Middle frontal gyrus (tissue), 1 donor: ENCODE data around the gene BDNF.

Experiments used
- DNase-seq: peaks from one replicate; pipeline ENCODE4 v3.0.0-alpha.2; 2015; ENCODE audit warnings: low spot score; ENCODE audit errors: extremely low spot score

Gene BDNF

DNA sequence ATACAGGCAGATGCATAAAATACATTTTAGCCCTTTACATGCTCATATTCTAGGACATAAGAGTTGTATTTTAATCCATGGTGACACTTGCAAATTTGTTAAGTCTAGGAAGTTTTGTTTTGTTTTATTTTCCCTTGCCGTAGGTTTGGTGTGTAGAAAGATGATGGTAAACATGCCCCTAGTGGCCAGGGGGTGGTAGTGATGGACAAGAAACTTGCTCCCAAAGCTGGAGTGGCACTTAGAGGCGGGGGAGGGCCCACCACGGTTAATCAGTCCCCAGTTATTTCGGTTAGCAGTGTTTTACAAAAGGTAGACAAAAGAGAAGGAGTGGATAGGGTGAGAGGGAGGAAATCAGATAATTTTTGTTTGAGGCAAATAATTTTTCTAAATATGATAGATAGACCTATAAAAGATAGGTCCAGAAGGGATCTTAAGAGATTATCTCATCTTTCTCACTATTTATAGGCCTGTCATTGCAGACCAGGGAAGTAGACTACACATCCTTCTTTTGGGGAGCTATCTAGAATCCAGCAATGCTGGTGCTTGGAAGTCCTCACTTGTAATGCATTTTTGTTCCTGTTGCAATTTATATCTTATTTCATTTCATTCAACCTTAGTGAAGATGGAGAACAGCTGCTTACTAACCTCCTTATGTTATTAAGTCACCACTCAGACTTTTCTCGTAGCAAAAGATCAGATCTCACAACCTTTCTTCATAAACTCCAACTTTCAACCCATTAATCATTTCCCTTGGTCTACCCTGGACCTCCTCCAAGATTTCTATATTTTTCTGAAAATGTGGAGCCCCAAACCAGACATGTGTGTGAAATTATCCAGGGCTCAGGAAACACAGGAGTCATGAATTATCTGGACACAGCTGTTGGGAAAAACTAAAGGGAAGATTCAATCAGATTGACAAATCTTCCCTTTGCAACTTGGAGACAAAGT is 5.9 kb upstream of the BDNF start:
- DNase-seq = no peak

DNA sequence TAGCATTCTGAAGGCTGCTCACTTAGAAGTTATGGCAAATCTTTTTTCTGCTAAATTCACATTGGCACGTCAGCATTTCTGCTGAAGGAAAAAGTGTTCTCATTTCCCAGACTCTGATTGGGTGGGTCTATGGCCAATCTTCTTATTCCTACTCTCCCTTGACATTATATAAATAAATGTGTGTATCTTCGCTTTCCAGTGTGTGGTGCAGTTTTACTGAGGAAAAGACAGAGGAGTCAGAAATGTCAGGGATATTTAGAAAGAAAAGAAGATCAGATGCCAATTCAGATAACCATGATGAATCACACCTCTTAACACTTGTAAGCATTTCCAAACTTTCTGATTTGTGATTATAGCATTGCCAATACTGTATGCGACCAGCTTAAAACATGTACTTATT is 3.2 kb upstream of the BDNF start:
- DNase-seq = no peak

DNA sequence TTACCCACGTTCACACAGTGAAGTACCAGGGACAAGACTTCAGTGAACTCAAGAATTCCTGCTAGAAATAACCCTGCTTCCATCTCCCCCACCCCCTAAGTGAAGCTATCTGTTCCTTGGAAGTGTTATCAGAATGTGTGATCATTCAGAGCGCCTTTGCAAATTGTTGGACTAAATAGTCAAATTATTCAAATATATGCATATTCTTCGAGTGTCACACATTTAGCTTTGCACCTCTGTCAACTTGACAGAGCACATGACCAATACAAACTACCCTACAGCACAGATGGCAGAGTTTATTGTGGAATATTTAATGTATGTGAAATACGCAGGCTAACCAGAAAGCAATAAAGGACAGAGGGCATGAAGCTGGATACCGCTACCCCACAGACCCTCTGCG is 2.6 kb upstream of the BDNF start:
- no peak for DNase-seq

DNA sequence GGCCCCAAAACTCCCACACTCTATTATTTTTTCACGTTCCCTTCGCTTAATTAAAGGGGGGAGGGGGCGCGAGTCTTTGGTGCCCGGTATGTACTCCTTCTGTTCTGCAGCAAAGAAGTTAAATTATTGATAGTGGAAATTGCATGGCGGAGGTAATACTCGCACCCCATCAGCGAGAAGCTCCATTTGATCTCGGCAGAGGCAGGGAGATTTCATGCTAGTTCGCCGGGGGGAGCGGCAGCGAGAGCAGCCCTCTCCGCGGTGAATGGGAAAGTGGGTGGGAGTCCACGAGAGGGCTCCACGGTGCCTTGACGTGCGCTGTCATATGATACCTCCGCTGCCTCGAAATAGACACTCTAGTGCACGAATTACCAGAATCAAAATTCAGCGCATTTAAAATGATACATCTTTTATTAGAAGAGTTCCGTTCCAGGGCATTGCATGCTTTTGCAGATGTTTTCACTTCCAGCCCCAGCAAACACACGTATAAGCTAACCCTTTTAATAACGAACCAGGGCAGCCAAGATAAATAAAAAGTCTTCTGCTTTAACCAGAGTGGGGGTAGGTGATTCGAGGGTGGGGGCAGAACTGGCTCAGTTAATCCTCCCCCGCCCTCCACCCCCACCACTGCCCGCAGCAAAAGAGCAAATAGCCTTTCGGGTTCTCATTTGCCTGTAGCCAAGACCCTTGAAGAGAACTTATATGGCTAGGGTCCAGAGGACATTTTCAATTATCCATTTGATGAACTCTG is 1.3 kb upstream of the BDNF start:
- no peak for DNase-seq

DNA sequence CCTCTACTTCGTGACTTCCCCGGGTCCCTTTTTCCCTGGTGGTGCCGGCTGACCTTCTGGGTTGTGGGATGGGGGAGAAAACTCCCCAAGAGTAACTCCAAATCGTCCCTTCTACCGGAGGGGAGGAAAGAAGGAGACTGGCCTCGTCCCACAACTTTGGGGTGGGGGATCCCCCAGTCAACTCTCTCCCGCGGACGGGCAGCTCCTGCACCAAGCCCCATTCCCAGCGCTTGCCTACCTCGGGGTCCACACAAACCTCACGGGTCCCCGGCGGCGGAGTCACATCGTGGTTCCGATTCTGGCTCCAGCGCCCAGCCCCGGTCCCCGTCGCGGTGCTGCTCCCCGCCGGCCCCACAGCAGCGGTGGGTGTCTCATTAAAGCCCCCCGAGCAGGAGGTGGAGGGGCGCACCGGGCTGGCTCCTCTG is 317 bp downstream of the BDNF start:
- DNase-seq = no peak

DNA sequence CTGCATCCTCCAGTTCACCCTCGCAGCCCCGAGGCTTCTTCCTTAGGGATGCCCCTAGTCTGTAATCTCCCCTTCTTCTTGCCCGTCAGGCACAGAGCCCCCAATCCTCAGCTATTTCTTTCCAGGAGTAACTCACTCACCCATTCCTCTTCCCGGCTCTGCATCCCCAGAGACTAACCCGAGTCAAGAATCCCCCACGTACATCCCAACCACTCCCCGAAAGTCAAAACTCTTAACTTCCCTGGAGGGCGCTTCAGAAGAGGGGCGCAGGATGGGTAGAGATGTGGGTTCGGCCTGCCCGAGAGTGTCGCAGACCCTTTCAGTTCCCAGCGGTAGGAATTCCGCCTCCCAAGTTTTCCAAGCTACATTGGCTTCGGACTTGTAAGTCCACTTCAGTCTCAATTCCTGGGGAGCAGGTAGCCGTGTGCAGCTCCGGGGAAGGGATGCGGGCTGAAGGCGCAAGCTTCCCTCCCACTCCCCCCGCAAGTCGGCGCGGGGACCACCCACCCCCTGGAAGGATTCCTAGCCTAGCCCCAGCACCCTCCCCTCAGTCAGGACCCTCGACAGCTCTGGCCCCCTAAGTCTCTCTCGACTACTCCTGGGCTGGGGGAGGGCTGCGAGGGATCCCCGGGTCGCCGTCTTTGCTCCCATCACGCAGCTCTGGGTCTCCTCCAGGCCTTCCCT is 871 bp downstream of the BDNF start:
- no peak for DNase-seq

DNA sequence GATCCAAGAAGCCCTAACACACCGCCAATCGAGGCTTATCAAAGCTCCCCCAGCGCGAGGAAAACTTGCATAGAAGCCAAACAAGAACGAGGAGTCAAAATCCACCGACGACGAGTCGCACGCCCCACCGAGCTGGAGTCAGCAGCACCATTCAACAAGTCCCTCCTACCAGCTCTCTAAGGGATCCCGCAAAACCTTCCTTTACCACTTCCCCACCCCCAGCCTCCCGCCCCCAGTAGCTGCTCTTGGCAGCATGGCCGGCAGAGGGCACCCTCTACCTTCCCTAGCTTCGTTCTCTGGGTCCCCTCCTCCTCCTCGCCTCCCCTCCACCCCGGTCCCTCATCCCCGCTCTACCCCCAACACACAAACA is 1.4 kb downstream of the BDNF start:
- DNase-seq = no peak

DNA sequence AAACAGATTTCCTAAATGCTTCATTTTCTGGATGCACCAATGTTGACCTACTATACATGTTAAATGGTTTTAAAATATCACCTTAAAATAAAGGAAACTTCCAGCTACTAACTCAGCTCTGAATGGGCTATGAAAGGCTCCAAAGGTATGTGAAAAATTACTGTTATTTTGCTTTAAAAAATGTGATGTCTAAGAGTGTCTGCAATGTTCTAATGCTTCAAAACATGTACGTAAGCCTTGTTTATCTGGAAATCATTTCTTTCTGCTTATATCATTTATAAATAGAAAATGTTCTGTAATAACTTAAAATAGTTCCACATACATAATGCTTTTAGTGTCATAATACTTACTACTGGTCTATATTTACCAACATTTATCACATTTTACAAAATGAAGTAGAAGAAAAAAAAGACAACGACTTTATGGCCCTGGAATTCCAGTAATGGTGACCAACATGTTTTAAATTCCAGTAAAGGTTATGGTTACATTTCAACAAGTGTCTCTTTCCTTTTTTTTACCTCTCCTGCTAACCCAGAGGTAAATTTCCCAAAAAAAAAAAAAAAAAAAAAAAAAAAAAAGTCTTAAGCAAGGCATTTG is 2.5 kb downstream of the BDNF start:
- no peak for DNase-seq

DNA sequence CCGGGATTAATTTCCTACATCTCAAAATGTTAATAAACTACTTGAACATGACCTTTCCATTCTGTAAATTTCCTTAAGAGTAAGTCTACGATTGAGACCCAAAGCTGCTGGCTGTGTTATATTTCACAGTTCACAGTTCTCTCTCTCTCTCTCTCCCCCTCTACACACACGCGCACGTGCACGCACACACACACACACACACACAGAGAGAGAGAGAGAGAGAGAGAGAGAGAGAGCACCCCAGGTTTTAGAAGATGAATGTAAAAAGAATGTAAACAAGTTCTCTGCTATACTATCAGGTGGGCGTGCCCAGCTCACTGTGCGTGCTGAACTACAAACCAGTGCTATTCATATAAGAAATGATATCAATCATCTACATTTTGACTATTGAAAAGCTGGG is 3.3 kb downstream of the BDNF start:
- no peak for DNase-seq

DNA sequence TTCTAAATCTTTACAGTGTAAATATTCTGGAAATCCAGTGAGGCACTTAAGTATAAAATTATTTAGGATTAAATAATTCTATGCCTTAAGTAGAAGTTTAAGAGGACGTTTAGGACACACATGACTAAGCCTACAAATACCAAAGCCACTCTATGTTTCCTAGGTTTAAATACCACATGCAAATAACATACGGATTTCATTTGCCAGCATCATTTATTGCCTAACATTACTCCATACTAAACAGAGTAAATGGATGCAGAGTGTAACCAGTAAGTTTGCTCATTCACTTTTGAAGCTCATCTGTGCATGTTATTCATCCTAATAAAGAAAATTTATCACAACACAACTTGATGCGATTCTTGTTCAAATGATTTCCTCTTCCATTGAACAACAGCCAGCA is 4.1 kb downstream of the BDNF start:
- no peak for DNase-seq

DNA sequence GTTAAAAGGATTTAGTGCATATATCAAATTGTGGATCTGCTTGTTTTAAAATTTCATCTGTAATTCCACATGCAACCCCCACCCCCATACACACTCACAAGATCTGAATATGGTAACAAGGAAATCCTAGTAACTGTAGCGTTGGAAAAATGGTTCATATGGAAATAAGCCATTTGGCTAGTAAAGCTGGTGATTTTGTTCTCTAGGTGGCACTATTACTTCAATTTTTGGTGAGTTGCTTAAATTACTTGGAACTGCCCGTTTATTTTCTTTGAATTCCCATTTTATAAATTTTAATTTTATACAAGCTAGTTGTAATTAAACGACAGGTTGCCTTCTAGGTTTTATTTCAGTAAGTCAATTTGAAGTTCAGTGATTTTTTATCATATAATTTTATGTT is 5.3 kb downstream of the BDNF start:
- no peak for DNase-seq

DNA sequence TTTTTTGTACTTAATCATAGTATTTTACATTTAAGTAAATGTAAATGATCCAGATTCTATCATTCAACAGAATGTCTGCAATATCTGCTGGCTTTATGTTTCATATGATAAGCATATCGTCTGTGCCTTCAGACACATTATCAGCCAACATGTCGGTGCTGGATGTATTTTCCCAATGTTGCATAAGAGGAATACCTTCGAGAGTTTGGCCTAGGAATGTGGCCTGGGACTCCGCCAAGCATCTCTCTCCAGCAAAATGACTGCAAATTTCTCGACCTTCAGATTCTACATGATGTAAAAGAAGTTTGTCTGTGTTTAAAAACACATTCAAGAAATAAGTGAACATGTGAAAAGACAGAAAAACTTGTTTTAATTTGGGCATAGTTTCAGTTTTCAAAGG is 6.9 kb downstream of the BDNF start:
- DNase-seq = no peak

DNA sequence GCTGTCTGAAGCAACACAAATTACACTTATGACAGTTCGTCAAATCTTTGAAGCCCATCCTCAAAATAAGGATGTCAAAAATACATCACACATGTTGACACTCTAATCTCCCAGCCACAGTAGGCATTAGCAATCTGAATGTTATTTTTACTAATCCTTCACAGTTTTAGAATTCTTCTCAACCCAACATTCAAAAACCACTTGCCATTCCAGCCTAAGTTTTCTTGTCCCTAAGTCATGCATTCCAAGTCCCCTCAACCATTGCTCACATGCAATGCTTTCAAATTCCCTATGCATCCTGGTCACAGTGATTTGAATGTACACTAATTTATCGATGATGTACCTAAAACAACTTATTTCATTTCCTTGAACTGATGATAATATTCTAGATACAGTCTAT is 7.5 kb downstream of the BDNF start:
- DNase-seq = no peak

DNA sequence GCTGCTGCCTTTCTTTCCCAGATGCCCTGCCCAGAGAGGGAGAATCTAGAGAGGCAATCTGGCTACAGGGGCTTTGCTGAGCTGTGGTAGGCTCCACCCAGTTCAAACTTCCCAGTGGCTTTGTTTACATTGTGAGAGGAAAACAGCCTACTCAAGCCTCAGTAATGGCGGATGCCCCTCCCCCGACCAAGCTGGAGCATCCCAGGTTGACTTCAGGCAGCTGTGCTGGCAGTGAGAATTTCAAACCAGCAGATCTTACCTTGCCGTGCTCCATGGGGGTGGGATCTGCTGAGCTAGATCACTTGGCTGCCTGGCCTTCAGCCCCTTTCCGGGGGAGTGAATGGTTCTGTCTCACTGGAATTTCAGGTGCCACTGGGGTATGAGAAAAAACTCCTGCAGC is 12.2 kb downstream of the BDNF start:
- DNase-seq = no peak

DNA sequence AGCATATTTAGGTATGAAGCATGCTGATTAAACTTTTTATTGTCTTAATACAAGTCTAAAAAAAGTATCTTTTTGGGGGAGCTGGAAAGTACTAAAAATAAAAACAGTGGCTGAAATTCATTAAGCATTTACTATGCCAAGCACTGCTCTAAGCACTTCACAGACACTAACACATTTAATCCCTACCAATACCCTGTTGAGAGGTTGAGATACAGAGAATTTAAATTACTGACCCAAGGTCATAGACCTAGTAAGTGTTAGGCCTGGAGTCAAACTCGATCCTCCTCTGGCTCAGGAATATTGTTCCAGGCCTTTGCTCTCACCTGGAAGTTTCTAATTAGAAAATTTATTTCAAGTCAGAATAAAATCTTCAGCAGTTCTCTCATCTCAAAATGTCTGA is 18.6 kb downstream of the BDNF start:
- DNase-seq = no peak

DNA sequence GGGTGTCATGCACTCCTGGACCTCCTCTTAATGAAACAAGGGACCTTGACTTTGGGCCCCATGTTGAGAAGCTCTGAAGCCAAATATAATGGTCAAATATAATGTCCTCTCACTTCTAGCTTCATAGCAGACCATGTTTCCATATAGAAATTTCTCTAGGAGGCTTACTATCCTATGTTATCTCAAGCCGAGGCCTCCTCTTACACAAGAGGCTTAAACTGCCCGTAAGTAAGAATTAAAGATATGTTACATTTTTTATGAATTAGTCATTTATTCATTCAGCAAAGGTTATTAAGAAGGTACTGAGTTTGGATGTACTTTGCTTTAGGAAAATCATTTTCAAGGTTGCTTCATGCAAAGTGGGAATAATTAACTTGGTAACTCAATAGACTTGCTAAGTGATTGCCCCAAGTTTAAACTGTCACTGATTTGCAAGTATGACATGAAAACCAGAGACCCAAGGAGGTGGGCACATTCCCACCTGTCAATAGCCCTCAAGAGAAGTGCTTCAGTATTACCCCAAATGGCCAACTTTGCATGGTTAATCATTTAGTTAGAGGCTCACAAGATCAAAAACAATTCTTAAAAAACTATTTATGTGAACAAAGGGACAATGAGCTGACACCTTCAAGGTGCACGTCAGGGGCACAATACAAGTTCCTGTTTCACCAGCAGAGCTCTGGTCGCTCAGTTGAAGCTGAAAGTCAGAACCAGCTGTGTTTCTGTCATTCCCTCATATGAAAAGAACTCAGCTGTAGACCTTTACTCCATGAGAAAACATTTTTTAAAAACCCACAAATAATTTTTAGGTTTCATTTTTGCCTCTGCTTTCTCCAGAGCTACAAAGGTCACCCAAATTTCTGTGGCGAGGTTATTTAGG is 20.9 kb downstream of the BDNF start:
- DNase-seq = no peak

DNA sequence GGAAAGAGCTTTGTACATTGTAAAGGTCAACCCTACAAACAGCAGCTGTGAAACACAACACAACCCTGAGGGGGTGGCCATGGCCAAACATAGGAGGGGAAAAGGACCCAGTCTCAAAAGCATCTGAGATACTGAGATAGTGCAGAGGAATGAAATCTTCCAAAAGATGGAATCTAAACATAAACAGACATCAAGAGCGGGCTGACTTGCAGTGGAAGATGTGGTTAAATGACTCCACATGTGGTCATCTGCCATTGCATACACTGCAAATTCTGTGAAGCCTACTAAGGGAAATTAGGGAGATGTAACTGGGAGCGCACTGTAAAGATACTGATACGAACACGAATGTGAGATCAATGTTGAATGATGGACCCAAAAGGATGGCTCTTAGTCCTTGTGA is 22.0 kb downstream of the BDNF start:
- no peak for DNase-seq

DNA sequence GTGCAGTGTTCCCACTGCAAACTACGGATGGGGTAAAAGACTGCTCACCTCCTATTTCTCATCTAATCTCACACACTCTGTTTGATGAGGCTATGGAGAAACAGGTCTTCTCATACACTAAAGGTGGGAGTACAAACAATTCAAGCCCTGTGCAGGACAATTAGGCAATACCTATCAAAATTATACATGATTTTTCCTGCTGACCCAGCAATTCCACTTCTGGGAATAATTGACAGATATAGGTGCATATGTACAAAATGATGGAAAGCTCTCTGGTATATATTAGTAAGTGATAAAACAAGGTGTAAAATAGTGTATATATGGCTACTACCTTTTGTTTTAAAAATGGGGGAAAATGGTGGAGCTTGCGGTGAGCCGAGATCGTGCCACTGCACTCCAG is 23.1 kb downstream of the BDNF start:
- no peak for DNase-seq

DNA sequence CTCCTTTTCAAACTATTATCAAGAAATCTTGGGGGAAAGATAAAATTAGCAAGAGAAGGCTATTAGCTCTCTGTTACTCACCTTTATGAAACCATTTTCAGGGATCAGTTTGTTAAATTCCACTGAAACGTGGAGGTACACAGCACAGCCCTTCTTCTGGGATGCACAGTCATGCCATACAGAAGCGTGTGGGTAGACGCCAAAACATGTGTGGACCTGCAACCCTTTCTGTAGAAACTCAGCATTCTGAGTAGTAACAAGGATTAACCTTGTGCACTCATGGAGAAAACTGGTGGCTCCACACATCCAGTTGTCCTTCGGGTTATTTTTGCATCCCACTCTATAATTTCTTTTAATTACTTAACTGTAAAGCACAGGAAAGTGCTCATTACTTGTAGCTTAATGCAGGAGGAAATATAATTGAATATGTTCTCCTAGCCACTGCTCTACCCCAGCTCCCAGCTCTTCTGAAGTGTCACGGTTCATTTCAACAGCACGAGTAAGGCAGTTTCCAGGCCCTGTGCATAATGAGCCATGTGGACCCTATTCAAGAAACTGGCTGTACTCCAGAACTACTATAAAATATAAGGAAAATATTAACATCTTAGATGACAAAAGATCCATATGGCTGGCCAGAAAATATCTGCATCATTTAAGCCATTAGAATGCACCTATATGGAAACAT is 26.1 kb downstream of the BDNF start:
- DNase-seq = no peak

DNA sequence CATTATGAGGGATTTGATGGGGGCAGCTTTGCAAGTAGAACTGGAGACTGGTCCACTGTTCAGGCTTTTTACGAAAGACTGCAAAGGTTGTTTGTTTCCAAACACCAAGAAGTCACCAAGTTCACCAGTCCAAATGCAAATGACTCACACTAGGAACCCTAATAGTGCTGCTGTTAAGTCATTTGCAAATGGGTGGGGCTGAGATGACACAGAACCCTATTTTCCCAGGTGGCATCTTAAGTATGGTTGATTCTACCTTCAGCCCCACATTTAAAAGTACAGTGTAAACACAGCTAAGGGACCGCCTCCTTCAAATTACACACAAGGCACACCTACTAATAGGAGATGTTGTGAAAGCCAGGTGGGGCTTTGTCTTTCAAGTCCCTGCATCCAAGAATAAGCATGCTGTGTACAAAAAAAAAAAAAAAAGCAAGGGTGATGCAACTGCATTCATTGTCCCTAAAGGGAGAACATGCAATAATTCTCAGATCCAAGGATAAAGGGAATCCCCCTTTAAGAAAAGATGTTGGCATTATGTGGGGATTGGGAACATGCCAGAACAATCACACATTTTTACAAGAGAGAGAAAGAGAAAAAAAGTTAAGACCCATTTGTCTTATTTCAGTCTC is 27.3 kb downstream of the BDNF start:
- no peak for DNase-seq
